GM04503 (cell line): ENCODE measurements around the gene MVK.

ENCODE experiments used
- DNase-seq: peaks from one replicate; pipeline ENCODE4 v3.0.0-alpha.2; 2012; ENCODE audit warnings: low read depth

Gene MVK

GRCh38 chr12:109545826-109546225, 27.8 kb upstream of the MVK start:
- no peak for DNase-seq

DNA sequence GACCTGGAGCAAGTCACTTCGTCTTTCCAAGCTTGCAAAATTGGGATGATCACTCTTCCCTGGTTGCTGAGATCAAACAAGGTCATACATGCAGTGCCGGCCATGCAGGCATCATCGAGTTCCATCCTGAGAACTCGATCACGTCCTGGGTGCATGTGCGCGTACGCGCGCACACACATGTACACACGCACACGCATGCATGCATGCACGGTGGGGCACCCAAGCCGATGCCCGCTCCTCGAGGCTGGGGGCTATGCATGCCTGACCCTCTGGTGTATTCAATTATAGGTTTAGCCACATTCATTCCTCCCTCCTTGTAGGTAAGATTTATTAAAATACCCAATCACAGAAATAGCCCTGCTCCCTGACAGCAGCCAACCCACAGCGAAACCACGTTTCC, 26.3 kb upstream of the MVK start:
- no peak for DNase-seq

DNA sequence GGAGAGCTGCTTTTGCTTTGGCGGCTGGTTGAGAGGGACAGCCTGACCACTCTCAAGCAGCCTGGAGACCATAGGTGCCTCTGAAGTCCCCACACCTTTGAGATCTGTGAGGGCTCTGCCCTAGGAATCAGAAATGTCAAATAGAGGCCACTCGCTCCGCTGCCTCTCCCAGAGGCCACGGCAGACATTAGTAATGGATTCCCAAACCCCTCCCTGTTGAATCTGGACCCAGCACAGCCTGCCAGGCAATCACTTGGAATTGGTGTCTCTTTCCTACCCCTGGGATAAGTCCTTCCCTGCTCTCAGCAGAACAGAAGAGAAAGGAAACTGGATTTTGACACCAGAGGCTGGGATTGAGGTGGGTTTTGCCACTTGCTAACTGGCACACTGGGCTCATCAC, 25.3 kb upstream of the MVK start:
- DNase-seq, result no peak

DNA sequence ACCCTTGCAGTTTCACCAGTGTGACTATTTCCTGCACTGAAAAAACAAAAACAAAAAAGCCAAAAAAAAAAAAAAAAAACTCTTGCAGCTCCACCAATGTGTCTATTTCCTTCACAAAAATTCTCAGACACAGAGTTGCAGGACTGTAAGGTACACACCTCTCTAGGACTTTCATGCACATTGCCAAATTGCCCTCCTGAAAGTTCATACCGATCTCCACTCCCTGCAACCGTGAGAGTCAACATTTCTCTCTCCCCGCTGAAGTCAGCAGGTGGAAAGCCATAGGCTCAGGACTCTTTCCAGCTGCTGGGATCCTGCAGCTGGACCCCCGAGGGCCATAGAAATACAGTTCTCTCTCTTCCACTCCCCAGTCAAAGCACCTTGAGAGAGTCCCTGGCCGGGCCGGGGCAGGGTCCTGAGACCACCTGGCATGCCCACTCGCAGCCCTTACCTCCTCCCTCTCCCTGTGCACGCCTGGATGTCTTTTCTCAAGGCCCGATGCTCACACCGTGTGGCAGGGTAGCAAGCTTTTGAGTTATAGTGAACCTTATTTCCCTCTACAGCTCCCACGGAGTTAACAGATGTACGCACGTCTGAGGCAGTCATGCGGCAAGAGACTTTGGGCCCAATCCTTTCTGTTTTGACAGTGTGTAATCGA, 23.9 kb upstream of the MVK start:
- no peak for DNase-seq

- no peak for DNase-seq
Measured at GRCh38 chr12:109550281-109550680, 23.3 kb upstream of the MVK start.

DNA sequence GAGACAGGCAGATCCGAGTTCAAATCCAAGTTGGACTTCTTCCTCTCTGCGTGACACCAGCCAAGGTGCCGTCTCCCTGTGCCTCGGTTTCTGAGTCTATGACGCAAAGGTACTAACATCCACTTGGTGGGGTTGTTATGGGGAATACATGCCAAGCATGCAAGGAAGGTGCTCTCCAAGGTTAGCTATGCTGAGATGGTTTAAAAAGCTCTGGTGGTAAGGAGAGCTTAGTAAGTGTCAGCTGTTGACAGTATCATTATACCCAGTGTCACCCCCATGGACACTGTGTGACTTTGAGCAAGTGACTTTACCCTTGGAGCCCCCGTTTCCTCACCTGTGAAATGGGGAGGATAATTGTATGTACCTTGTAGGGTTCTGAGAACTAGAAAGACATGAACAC, 22.5 kb upstream of the MVK start:
- no peak for DNase-seq

DNA sequence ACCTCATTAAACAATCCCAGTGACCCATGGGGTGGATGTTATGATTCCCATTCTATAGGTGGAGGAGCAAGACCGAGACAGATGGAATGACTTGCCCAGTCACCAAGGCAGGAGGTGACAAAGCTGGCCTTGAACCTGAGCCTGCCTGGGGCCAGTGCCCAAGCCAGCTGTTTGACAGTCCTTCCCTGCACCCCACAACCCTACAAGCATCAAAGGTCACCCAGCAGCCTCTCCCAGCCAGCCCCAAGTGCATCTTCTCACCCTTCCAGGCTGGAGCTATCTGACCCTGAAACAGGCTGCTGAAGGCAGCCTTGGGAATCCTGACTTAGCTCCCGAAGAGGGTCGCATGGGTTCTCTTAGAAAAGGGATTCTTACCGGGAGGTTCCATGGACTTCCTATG, 20.6 kb upstream of the MVK start:
- DNase-seq, result no peak

DNA sequence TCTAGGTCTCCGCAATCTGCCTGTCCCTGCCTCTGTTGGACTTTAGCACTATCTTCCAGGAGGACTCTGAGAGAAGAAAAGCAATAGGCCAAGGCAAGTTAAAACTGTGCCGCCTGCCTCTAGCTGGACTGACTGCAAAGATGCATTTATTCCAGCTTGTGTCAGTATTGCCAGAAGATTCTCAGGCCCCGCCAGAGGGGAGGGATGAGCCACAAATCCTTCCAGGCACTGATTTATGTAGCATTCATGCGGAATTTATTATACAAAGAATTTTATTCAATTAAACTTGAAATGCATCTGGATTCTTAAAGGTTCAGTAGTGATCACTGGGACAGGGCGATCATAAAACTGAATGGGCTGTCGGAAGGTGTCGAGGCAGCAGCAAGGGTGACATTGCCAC, 20.1 kb upstream of the MVK start:
- DNase-seq, result no peak

GRCh38 chr12:109553906-109554500, 19.6 kb upstream of the MVK start:
- no peak for DNase-seq

- DNase-seq, result no peak
Measured at GRCh38 chr12:109554761-109555160, 18.8 kb upstream of the MVK start.

- DNase-seq, result no peak
Measured at GRCh38 chr12:109555431-109556315, 17.9 kb upstream of the MVK start.

DNA sequence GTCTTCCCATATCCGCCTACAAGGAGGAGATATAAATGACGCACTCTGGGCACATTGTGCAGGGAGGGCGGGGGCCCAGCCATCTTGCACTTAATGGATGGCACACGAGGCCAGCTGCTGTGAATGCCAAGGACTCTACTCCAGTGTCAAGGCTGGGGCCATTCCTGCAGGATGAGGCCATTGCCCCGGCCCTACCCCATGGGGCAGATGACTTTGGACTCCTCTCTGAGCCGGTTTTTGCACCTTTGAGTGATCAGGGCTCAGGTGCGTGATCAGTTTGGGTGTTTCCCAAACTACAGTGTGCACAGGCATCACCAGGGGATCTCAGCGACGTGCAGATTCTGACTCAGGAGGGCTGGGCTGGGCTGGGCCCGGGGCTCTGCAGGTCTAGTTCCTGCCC, 16.4 kb upstream of the MVK start:
- no peak for DNase-seq

DNA sequence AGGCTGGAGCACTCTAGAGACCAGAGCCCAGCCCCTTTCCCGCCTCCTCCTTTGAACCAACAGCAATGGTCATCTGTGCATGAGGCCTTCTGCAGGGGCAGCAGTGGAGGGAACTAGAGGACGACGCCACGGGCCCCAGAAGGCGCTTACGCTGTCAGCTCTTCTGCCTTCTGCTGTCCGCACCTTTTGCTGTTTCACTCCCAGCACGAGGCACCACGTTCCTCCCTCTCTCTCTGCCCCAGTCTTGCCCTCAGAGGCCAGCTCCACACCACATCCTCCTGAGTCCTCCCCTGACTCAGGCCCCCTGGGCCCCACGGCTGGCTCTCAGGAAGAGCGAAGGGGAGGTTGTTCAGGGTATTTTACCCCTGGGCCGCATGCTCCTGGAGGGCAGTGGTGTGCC, 15.8 kb upstream of the MVK start:
- no peak for DNase-seq

DNA sequence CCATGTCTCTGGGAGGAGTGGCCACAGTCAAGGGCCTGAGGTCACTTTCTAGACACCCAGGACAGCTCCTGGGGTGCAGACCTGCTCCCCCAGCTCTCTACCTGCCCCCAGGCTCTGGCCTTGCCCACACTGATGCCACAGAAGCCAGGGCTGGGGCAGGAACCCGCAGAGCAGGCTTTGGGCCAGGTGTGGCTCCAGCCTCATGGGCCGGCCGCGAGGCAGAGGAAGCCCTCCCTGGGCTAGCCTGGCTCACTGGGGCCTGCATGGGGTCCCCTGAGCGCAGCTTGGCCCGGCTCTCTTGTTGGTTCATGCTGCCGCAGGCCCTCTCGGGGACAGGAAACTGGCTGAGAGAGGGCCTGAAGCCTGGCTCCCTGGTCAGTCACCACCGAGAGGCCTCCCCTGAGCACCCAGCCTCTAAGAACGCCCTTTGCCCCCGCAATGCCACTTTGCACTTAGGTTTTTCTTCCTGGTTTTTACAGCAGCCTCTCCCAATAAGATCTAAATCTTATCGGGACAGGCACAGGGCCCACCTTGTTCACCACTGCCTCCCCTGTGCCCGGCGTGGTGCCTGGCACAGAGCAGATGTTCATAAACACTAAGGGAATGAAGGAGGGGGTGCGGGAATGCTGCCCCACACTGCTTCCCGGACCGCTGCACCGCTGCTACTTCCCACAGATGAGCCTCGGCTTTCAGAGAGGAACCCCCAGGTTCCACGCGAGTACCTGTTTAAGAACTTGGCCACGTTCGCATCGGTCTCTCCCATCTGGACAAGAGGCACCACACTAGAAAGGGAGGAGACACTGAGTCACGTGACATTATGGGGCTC, 15.0 kb upstream of the MVK start:
- no peak for DNase-seq

GRCh38 chr12:109559200-109559505, 14.4 kb upstream of the MVK start:
- no peak for DNase-seq

- no peak for DNase-seq
Measured at GRCh38 chr12:109559601-109560000, 14.0 kb upstream of the MVK start.

GRCh38 chr12:109560867-109561710, 12.5 kb upstream of the MVK start:
- no peak for DNase-seq

- no peak for DNase-seq
Measured at GRCh38 chr12:109561711-109562030, 11.9 kb upstream of the MVK start.

DNA sequence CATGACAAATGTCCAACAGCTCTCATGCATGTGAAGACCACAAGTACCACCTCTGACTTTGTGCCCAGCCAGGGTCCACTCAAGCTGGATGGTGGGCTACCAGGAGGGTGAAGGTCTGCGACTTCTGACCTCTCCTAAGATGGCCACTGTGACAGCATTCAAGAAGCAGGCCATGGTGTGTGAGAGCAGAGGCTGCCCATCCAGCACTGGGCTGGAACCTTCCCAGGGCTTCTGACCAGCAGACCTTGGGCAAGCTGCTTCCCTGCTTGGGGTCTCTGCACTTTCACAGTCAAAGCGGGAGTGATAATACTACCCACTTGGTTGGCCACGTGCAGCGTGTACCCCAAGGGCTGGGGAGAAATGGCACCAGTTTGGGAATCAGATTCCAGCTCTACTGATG, 10.7 kb upstream of the MVK start:
- DNase-seq, result no peak

GRCh38 chr12:109563291-109564284, 10.0 kb upstream of the MVK start:
- no peak for DNase-seq

DNA sequence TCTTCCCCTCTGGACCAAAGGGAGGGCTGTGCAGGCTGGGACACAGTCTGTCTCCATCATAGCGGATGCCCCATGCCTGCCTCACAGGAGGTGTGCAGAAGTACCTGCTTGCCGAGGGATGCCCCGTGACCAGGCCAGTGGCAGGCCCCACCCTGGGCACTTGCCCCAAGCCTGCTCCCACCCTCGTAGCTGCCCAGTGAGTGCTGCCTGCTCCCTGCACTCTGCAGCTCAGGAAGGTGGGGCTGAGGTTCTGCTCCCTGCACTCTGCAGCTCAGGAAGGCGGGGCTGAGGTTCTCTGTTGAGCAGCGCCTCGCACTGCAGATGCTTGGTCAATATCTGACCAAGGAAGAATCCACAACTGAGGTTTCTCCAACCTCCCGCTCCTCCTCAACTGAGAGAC, 7.2 kb upstream of the MVK start:
- DNase-seq, result no peak
